Kidney (tissue), 14 donors: ENCODE results near the gene CAMKMT. TPM values are rescaled to one million over a fixed set of nuclear protein-coding genes. Genes with fewer than 3 reads are reported as not detected.

Source experiments
- DNase-seq, 5 donors: peaks; one replicate each; pipeline ENCODE4 v3.0.0-alpha.2; 2013 to 2020
- FAIRE-seq: peaks from 2 replicates; lab custom pipeline; 2012; peaks lifted over from hg19 to GRCh38; lab: Jason Lieb, UNC
- H3K27ac ChIP-seq, 2 donors: one replicate each; pipeline ENCODE4 v1.7.0; 2013; ENCODE audit warnings: low read depth in 2 of 2, low read length in 2 of 2, inconsistent platforms in 1 of 2
- H3K27me3 ChIP-seq: one replicate; pipeline ENCODE4 v1.7.1; 2013; ENCODE audit warnings: low read length, inconsistent platforms; ENCODE audit not compliant: control insufficient read depth, insufficient read depth
- H3K36me3 ChIP-seq, 3 donors: one replicate each; pipeline versions ENCODE4 v1.7.0 to v1.7.1; 2013; ENCODE audit warnings: low read length in 3 of 3, control low read depth in 1 of 3, inconsistent platforms in 1 of 3; ENCODE audit not compliant: insufficient read depth in 3 of 3, control insufficient read depth in 2 of 3
- H3K4me1 ChIP-seq, 3 donors: one replicate each; pipeline versions ENCODE4 v1.7.0 to v1.7.1; 2013; ENCODE audit warnings: low read length in 3 of 3, inconsistent platforms in 1 of 3, low read depth in 1 of 3; ENCODE audit not compliant: control insufficient read depth in 2 of 3, insufficient read depth in 2 of 3
- H3K4me3 ChIP-seq, 3 donors: one replicate each; pipeline versions ENCODE4 v1.7.0 to v1.8.1; 2013; ENCODE audit warnings: low read length in 3 of 3, control low read depth in 1 of 3, inconsistent platforms in 1 of 3
- H3K9ac ChIP-seq, 3 donors: one replicate each; pipeline versions ENCODE4 v1.7.0 to v1.7.1; 2013; ENCODE audit warnings: low read length in 3 of 3, control low read depth in 1 of 3, inconsistent platforms in 1 of 3
- H3K9me3 ChIP-seq, 3 donors: one replicate each; pipeline versions ENCODE4 v1.7.0 to v1.7.1; 2013; ENCODE audit warnings: low read length in 3 of 3, control low read depth in 1 of 3, inconsistent platforms in 1 of 3; ENCODE audit not compliant: control insufficient read depth in 2 of 3, insufficient read depth in 1 of 3
- intact Hi-C: fragments of 100-400 bp; cut with DNase I; formaldehyde crosslinking; loops from one replicate; pipeline ENCODE4 v1.11.1; 2022
- polyA plus RNA-seq: library from polyadenylated mRNA; stranded (reverse); fragments of 350-450 nt; fragmentation: Illumina TruSeq; extraction: RNeasy Lipid Tissue Mini Kit (QIAGEN cat#74804); gene quantifications from one replicate; pipeline ENCODE4 v1.2.3, GENCODE V29; 2014; ENCODE audit warnings: low read depth, low replicate concordance; ENCODE audit not compliant: insufficient read depth
- total RNA-seq: library from RNA; stranded (reverse); fragmentation: NEBNext Ultra II Directional; extraction: Animal tissue kit (Norgen Biotek cat#: 25700); gene quantifications from one replicate; pipeline ENCODE4 v1.2.1, GENCODE V29; 2021
- TF ChIP-seq, protein P1 (sequence below): IDR thresholded peaks from 3 replicates; pipeline ENCODE4 v1.5.1; 2012; ENCODE audit warnings: mild to moderate bottlenecking, moderate library complexity, borderline replicate concordance; ENCODE audit not compliant: insufficient read depth; ENCODE audit errors: extremely low read depth
- donor health status: control.
- donor health status: control.
- donor health status: control.
- donor health status: control.
- donor health status: control.
- donor health status: DM: yes; HTN: yes; CAD: no.
- donor health status: Normal renal cell carcinoma (clear cell type).

CAMKMT gene
- total and polyA plus RNA-seq, 2 donors from 2014 or later: 9.9 to 14.5 TPM

DNA sequence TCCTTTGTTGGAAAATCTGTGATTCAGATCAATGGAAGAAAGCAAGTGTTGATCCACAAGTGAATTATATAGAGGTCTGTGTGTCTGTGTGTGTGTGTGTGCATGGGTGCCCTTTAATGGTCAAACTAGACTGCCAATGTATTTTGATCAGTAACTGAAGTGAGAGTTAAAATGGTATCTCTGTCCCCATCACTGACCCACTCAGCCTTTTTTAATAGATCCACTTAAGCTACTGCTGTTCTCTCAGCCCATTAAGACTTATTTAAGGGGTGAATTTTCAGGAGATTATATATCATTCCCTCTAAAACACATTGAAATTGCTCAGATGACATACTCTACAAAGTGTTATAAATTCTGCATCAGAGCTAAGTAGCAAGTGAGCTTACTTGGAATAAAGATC is 386.0 kb downstream of the CAMKMT start:
- Histone ChIP-seq H3K4me3 (no peak overlapping the region), H3K27ac (no peak overlapping the region), H3K9ac (no peak overlapping the region), H3K27me3 (no peaks in the 10 kb centered on the region), H3K4me1 (peaks cover 0 to 4% (median 3%) of the 10 kb centered on the region in 3 donors), H3K9me3 (no peaks in the 10 kb centered on the region), H3K36me3 (no peaks in the 10 kb centered on the region)
- TF ChIP-seq, protein P1, sequence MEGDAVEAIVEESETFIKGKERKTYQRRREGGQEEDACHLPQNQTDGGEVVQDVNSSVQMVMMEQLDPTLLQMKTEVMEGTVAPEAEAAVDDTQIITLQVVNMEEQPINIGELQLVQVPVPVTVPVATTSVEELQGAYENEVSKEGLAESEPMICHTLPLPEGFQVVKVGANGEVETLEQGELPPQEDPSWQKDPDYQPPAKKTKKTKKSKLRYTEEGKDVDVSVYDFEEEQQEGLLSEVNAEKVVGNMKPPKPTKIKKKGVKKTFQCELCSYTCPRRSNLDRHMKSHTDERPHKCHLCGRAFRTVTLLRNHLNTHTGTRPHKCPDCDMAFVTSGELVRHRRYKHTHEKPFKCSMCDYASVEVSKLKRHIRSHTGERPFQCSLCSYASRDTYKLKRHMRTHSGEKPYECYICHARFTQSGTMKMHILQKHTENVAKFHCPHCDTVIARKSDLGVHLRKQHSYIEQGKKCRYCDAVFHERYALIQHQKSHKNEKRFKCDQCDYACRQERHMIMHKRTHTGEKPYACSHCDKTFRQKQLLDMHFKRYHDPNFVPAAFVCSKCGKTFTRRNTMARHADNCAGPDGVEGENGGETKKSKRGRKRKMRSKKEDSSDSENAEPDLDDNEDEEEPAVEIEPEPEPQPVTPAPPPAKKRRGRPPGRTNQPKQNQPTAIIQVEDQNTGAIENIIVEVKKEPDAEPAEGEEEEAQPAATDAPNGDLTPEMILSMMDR: no peak
- DNase-seq (no peak), FAIRE-seq (no peak)
- intact Hi-C loops: no loop called here

DNA sequence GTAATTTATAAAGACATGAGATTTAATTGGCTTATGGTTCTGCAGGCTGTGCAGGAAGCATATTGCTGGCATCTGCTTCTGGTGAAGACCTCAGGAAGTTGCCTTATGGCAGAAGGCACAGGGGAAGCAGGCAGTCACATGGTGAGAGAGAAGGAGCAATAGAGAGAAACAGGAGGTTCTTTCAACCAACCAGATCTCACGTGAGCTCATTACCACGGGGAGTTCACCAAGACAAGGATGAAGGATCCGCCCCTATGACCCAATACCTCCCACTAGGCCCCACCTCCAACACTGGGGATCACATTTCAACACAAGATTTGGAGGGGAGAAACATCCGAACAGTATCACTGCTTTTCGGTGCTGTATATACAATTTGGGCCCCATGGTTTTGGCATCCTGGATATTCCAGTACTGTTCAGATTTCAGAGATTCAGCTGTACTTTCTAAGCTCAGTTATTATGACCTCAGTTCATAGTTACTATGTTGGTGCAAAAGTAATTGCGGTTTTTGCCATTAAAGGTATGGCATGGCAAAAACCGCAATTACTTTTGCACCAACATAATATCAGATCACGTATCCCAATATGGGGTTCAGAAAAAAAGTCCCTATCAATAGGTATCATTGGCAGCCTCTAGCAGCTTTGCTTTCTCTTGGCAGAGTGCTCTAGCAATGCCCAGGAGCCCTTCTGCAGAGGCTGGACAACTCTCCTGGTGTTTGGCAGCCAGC is 390.2 kb downstream of the CAMKMT start:
- Histone ChIP-seq H3K36me3 (no peaks in the 10 kb centered on the region), H3K9ac (no peak overlapping the region), H3K9me3 (no peaks in the 10 kb centered on the region), H3K4me1 (no peaks in the 10 kb centered on the region), H3K4me3 (no peak overlapping the region), H3K27me3 (no peaks in the 10 kb centered on the region), H3K27ac (no peak overlapping the region)
- no peak for FAIRE-seq
- no peak for DNase-seq
- TF ChIP-seq, protein P1: no peak
- intact Hi-C loops: no loop called here

DNA sequence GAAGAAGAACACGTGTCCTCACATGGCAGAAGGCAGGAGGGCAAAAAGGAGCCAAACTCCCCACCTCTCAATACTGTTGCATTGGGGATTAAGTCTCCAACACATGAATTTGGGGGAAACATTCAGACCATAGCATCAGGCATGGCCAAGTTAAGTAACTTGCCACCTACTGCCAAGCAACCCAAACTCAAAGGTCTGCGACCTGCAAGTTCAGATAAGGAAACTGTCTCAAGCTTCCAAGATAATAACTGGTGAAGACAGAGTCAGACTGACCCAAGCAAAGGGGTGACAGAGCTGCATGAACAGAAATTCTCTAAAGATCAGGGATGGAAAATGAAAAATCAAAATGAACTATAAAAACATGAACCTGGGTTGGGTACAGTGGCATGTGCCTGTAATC is 391.0 kb downstream of the CAMKMT start:
- H3K36me3 ChIP-seq: no peaks in the 10 kb centered on the region
- no peak for DNase-seq
- intact Hi-C loops: no loop called here
- no peaks in the 10 kb centered on the region for H3K9me3 ChIP-seq
- H3K27ac ChIP-seq: no peak overlapping the region
- H3K9ac ChIP-seq: no peak overlapping the region
- no peaks in the 10 kb centered on the region for H3K4me1 ChIP-seq
- no peak overlapping the region for H3K4me3 ChIP-seq
- TF ChIP-seq, protein P1: no peak
- no peaks in the 10 kb centered on the region for H3K27me3 ChIP-seq
- no peak for FAIRE-seq
